HG03095 (cell line): ENCODE measurements around the gene GPR161.

Experiments
- ATAC-seq: cut with Tn5 transposase; IDR thresholded peaks from one replicate; pipeline ENCODE4 v1.9.1; 2021; ENCODE audit warnings: moderate library complexity; ENCODE audit not compliant: unreplicated experiment

GPR161 gene

GRCh38 chr1:168110896-168111545 lies 25.7 kb downstream of the GPR161 start:
- ATAC-seq, result no peak

DNA sequence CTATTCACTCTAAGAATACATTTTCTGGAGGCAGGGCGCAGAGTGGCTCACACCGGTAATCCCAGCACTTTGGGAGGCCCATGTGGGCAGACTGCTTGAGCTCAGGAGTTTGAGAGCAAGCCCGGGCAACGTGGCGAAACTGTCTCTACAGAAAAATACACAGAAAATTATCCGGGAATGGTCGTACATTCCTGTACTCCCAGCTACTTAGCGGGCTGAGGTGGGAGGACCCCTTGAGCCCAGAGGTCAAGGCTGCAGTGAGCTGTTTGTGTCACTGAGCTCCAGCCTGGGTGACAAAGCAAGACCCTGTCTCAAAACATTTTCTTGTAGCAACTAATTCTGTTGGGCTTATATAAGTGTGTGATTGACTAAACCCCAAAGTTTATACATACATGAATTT lies 30.5 kb downstream of the GPR161 start:
- no peak for ATAC-seq

- ATAC-seq, result no peak
These were observed 30.9 kb downstream of the GPR161 start for GRCh38 chr1:168105846-168106245.

DNA sequence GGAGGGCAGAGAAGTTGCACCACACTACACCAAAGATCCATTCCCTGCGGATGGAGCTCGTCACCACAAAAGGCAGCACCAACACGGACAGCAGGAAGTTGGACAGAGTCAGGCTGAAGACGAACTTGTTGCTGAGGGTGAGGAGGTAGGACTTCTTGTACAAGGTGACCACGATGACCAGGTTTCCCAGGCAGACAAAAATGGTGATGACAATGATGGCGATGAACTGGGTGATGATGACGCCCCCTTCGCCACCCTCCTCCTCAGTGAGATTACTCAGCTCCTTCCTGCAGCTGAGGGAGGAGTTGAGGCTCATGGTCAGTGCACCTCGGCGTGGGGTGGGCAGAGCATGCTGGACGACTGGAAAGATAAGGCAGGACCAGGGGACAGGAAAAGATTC lies 32.2 kb downstream of the GPR161 start:
- no peak for ATAC-seq

DNA sequence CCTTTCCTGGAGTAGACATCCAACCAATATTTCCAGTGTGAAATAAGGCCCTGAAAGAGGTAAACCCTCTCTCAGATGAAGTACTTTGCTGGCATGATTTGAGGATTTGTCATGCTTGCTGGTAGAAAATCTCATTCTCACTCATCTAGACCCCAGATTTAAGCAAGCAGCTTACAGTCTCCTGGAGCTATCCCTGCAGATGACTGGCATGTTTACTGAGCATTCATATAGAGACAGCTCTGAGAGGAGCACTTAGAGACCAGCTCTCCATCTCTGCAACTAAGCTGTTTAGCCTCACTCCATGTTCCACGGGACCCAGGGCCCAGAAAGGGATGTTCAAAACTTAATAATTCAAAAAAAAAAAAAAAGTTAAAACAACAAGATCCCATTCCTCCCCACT lies 34.2 kb downstream of the GPR161 start:
- ATAC-seq, result no peak

GRCh38 chr1:168101336-168101735 lies 35.4 kb downstream of the GPR161 start:
- no peak for ATAC-seq

GRCh38 chr1:168100315-168101002 lies 36.3 kb downstream of the GPR161 start:
- no peak for ATAC-seq

GRCh38 chr1:168099337-168099801 lies 37.4 kb downstream of the GPR161 start:
- no peak for ATAC-seq

- ATAC-seq, result no peak
These were observed 38.0 kb downstream of the GPR161 start for GRCh38 chr1:168098534-168099320.

- ATAC-seq, result no peak
These were observed 38.7 kb downstream of the GPR161 start for GRCh38 chr1:168097921-168098528.

DNA sequence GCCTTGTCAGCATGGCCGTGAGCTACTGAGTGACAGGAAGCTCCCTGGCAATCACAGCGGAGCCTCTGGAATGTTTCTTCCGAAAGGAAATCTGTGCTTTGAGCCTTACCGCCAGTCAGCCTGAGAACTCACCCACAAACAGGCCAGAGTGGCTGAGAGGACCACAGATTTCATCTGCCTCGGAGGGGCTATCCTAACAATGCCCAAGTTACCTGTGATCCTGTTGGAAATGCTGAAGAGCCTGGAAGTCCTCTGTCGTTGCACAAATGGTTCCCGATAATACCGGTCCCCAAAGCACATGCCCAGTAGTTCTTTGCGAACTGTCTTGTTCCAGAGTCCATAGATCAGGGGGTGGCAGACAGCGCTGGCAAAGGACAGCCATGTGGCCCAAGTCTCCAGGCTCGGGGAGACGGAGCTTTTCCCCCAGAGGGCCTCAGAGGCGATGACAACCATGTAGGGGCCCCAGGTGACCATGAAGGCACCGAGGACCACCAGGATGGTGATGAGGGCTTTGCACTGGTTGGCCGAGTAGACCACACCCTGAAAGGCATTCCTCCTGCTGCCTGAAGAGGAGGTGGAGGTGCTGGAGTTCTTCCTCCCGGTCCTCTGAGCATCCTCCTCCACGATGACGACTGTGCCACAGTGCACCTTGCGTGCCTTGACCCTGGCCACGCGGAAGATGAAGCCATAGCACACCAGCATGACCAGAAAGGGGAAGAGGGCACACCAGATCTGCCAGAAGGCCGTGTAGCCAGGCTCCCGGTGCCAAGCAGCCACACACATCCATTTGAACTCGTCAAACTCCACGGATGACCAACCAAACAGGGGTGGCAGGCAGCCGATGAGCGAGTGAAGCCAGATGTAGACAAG lies 40.2 kb downstream of the GPR161 start:
- no peak for ATAC-seq

DNA sequence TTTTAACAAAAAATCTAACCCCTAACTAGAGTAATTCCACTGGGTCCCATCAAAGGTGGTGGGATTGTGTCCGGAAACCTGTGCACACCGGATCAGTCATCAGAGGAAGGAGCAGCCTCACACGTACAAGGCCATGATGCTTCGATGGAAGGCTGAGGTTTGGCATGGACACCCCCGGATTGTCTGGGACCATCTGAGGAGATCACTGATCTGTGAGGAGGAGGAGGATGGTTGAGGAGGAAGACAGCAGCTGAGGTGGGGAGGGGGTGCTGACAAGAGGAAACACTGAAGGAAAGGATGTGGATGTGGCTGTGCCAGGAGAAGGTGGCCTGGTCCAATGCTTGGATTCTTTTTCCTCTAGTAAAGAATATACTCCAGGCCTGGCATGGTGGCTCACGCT lies 41.3 kb downstream of the GPR161 start:
- no peak for ATAC-seq

- no peak for ATAC-seq
These were observed 43.1 kb downstream of the GPR161 start for GRCh38 chr1:168093616-168094015.

- no peak for ATAC-seq
These were observed 44.0 kb downstream of the GPR161 start for GRCh38 chr1:168092566-168093355.

DNA sequence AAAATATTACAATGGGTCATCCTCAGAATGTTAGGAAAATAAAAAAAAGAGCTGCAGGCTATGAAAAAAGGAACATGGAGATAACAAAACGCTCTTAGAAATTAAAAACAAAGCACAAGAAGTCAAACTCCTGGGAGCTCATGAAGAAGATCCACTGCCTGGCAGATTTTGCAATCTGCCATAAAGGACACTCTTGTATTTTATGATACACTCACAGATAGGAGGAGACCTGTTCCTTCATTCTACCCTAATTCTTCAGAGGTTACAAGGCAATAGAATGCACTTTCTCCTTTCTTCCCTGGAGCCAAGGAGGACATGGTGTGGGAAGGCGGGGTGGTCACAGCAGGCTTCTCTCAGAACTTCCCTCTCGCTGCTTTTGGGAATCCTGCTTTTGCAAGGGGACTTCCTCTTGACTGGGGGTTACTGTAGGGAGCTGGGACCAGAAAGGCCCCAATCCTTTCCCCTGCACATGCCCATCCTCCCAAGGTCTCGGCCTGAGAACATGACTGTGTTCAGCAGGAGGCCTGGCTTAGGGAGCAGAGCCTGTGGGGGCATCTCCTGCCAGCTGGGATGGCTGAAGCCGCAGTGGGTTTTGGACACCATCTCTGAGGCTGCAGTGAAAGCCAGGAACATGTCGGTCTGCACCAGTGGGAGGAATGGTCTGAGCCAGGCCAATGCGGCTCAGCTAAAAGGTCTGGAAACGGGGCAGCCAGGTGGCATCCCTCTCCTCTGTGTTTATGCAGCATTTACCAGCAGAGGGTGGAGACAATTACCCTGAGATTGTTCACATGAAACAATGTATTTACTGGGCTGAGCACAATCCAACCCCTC lies 44.8 kb downstream of the GPR161 start:
- no peak for ATAC-seq

DNA sequence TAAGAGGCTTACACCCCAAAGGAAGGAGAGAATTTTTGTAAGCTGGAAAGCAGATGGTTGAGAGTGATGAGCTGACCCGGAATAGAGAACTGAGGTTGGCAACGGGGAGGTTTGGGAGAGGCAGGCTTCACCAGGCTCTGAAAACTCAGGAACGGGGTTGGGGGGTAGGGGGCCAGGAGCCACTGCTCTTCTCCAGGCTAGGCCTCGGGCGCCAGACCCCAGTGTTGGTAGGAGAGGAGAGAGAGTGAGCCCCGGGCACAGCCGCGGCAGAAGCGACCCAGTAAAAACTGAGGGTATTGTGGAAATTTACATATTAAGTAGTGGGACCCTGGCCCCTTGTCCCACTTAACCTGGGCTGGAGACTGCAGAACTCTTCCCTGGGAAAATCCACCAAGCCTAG lies 45.7 kb downstream of the GPR161 start:
- ATAC-seq, result no peak

- ATAC-seq, result no peak
These were observed 46.3 kb downstream of the GPR161 start for GRCh38 chr1:168090395-168090794.

DNA sequence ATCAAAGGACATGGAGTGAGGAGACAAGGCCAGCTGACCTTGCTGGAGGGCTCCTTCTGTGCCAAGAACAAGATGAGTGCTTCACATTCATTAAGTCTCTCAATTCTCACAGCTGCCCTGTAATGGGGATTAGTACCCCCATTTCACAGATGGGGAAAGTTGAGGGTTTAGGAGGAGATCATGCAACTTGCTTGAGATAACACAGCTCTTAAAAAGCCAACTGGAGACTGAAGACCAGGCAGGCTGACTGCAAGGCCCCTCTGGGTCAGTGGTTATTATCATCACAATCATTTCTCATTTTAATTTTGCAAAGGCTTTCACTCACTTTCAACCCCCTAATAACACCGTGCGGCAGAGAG lies 46.8 kb downstream of the GPR161 start:
- no peak for ATAC-seq
